ENCODE results near the gene NAA25.
"Not testable (repeated sequence)": the region's sequence is repeated elsewhere in the genome, so short reads cannot be mapped to it uniquely, and the experiment has no call there.

NAA25 gene

GRCh38 chr12:112049351-112049750, 59.2 kb downstream of the NAA25 start:
- DNase-seq: no peak

GRCh38 chr12:112046003-112046402, 62.6 kb downstream of the NAA25 start:
- DNase-seq: no peak

- DNase-seq: not testable (repeated sequence)
Measured at GRCh38 chr12:112036614-112037013, 72.0 kb downstream of the NAA25 start.

- no peak for DNase-seq
Measured at GRCh38 chr12:112035219-112035785, 73.3 kb downstream of the NAA25 start.

GRCh38 chr12:112032292-112032691, 76.3 kb downstream of the NAA25 start:
- no peak for DNase-seq

- DNase-seq: no peak
Measured at GRCh38 chr12:112031472-112031871, 77.1 kb downstream of the NAA25 start.

GRCh38 chr12:112029301-112029700, 79.3 kb downstream of the NAA25 start:
- DNase-seq: no peak

GRCh38 chr12:112025808-112026375, 82.7 kb downstream of the NAA25 start:
- DNase-seq: no peak

GRCh38 chr12:112023759-112024396, 84.7 kb downstream of the NAA25 start:
- no peak for DNase-seq

- no peak for DNase-seq
Measured at GRCh38 chr12:112022241-112023016, 86.2 kb downstream of the NAA25 start.

- no peak for DNase-seq
Measured at GRCh38 chr12:112020947-112021457, 87.6 kb downstream of the NAA25 start.

- DNase-seq: no peak
Measured at GRCh38 chr12:112018571-112019237, 89.9 kb downstream of the NAA25 start.

GRCh38 chr12:112017041-112017440, 91.5 kb downstream of the NAA25 start:
- DNase-seq: no peak

- DNase-seq: no peak
Measured at GRCh38 chr12:112015938-112016337, 92.6 kb downstream of the NAA25 start.

- peak; percentile 52 for DNase-seq
Measured at GRCh38 chr12:112013601-112014402, 94.8 kb downstream of the NAA25 start.

GRCh38 chr12:112012775-112013600, 95.6 kb downstream of the NAA25 start, which contains the start of the genes ERP29 and TMEM116:
Gene ERP29, plus strand, starts transcription at chr12:112013426. Its CDS starts 40 bp downstream, at chr12:112013466.
Gene TMEM116, minus strand, starts transcription at chr12:112013165. Its CDS starts 7,895 bp downstream, at chr12:112005270.
- peak; percentile 87 for DNase-seq

- no peak for DNase-seq
Measured at GRCh38 chr12:112011685-112012084, 96.9 kb downstream of the NAA25 start.

- no peak for DNase-seq
Measured at GRCh38 chr12:112010415-112011344, 97.9 kb downstream of the NAA25 start.

GRCh38 chr12:112009596-112009995, 99.0 kb downstream of the NAA25 start:
- not testable (repeated sequence) for DNase-seq

- no peak for DNase-seq
Measured at GRCh38 chr12:112008918-112009317, 99.7 kb downstream of the NAA25 start.
